H1 (cell line): ENCODE results near the gene CELSR1. TPM values are rescaled to one million over a fixed set of nuclear protein-coding genes. Genes with fewer than 3 reads are reported as not detected.

Experiments used
- CTCF ChIA-PET: fragments of 300-600 bp; sonication (Branson Sonifier 250); formaldehyde crosslinking; loops from one replicate; lab custom pipeline; 2021; ENCODE audit not compliant: partially characterized antibody; lab: Charles Lee
- POLR2A ChIA-PET: fragments of 300-600 bp; sonication (Branson Sonifier 250); formaldehyde crosslinking; loops from one replicate; lab custom pipeline; 2021; ENCODE audit warnings: inconsistent platforms; ENCODE audit not compliant: partially characterized antibody; lab: Charles Lee
- DNase-seq, 2 experiments: peaks; one replicate each; pipeline versions ENCODE4 v3.0.0 to v3.0.0-alpha.2; 2010 to 2022; ENCODE audit warnings: low spot score in 2 of 2, low read depth in 1 of 2, mixed read lengths in 1 of 2
- FAIRE-seq: peaks from 2 replicates; lab custom pipeline; 2011; peaks lifted over from hg19 to GRCh38; lab: Jason Lieb, UNC
- H2AFZ ChIP-seq: 2 replicates; pipeline ENCODE4 v1.8.1; 2012; ENCODE audit warnings: low read length, inconsistent platforms
- H2AK5ac ChIP-seq: 2 replicates; pipeline ENCODE4 v1.6.1; 2013; ENCODE audit warnings: low read depth, low read length
- H2BK120ac ChIP-seq: replicated peaks from 2 replicates; pipeline ENCODE3; 2013; ENCODE audit warnings: low read depth, low read length, inconsistent platforms
- H2BK12ac ChIP-seq: 2 replicates; pipeline ENCODE4 v1.6.1; 2013; ENCODE audit warnings: low read depth, low read length
- H2BK15ac ChIP-seq: 2 replicates; pipeline ENCODE4 v1.6.1; 2013; ENCODE audit warnings: low read length
- H2BK20ac ChIP-seq: 2 replicates; pipeline ENCODE4 v1.6.1; 2013; ENCODE audit warnings: low read length
- H2BK5ac ChIP-seq: 2 replicates; pipeline ENCODE4 v1.6.1; 2013; ENCODE audit warnings: low read depth, low read length
- H3K14ac ChIP-seq: 2 replicates; pipeline ENCODE4 v1.6.1; 2013; ENCODE audit warnings: inconsistent platforms; ENCODE audit not compliant: insufficient read length
- H3K18ac ChIP-seq: 2 replicates; pipeline ENCODE4 v1.6.1; 2013; ENCODE audit warnings: low read length; ENCODE audit errors: extremely low read depth
- H3K23ac ChIP-seq: 2 replicates; pipeline ENCODE4 v1.6.1; 2013; ENCODE audit warnings: inconsistent platforms; ENCODE audit not compliant: insufficient read length
- H3K23me2 ChIP-seq: 2 replicates; pipeline ENCODE4 v1.6.1; 2013; ENCODE audit warnings: low read depth, low read length
- H3K27ac ChIP-seq: 2 replicates; pipeline ENCODE4 v1.6.1; 2011; ENCODE audit warnings: low read depth, low read length, inconsistent platforms
- H3K27me3 ChIP-seq, 4 experiments: replicated peaks in 1 of 4; 1 replicate in 1 of 4; 2 replicates in 3 of 4; pipeline versions ENCODE4 v1.6.1 to v1.8.1; 2011 to 2013; ENCODE audit warnings: low read length in 3 of 4, mild to moderate bottlenecking in 3 of 4, inconsistent platforms in 2 of 4, mixed read lengths in 2 of 4, moderate library complexity in 1 of 4; ENCODE audit not compliant: control insufficient read depth in 3 of 4, insufficient read depth in 3 of 4; ENCODE audit errors: extremely low read depth in 1 of 4
- H3K36me3 ChIP-seq, 4 experiments: 2 replicates each; pipeline versions ENCODE4 v1.6.1 to v1.8.1; 2011 to 2013; ENCODE audit warnings: mild to moderate bottlenecking in 4 of 4, low read length in 3 of 4, moderate library complexity in 2 of 4, control low read depth in 1 of 4, inconsistent platforms in 1 of 4; ENCODE audit not compliant: insufficient read depth in 4 of 4, control insufficient read depth in 2 of 4
- H3K4ac ChIP-seq: replicated peaks from 2 replicates; pipeline ENCODE3; 2013; ENCODE audit warnings: low read length, low read depth, mixed read lengths, inconsistent platforms; ENCODE audit not compliant: insufficient read length
- H3K4me1 ChIP-seq, 4 experiments: replicated peaks in 1 of 4; 1 replicate in 1 of 4; 2 replicates in 3 of 4; pipeline versions ENCODE4 v1.6.1 to v1.8.1; 2011 to 2013; ENCODE audit warnings: low read length in 3 of 4, inconsistent platforms in 2 of 4, mixed read lengths in 1 of 4; ENCODE audit not compliant: insufficient read depth in 4 of 4, control insufficient read depth in 3 of 4
- H3K4me2 ChIP-seq, 2 experiments: 2 replicates each; pipeline versions ENCODE4 v1.6.1 to v1.8.1; 2011 to 2013; ENCODE audit warnings: low read depth in 2 of 2, low read length in 2 of 2, control low read depth in 1 of 2, inconsistent platforms in 1 of 2, mild to moderate bottlenecking in 1 of 2; ENCODE audit not compliant: insufficient read depth in 1 of 2
- H3K4me3 ChIP-seq, 4 experiments: fragments of 200-600, 300-600 bp in 1 of 4; sonication (generic), shearing (Covaris generic), sonication (Bioruptor Twin) in 1 of 4; 2 replicates each; pipeline versions ENCODE4 v1.5.1 to v1.8.1; 2011 to 2016; ENCODE audit warnings: low read length in 4 of 4, low read depth in 3 of 4, control low read depth in 2 of 4, inconsistent platforms in 2 of 4, mild to moderate bottlenecking in 2 of 4, mixed read lengths in 1 of 4, moderate library complexity in 1 of 4; ENCODE audit not compliant: insufficient read depth in 2 of 4; ENCODE audit errors: extremely low read depth in 1 of 4
- H3K56ac ChIP-seq: replicated peaks from 2 replicates; pipeline ENCODE3; 2013; ENCODE audit warnings: low read depth, mild to moderate bottlenecking, mixed read lengths, low read length, inconsistent platforms; ENCODE audit not compliant: insufficient read length
- H3K79me1 ChIP-seq: 2 replicates; pipeline ENCODE4 v1.6.1; 2013; ENCODE audit warnings: low read depth, low read length, control low read depth
- H3K79me2 ChIP-seq, 2 experiments: 2 replicates each; pipeline versions ENCODE4 v1.6.1 to v1.8.1; 2012 to 2013; ENCODE audit warnings: low read length in 2 of 2, mild to moderate bottlenecking in 2 of 2, inconsistent platforms in 1 of 2; ENCODE audit not compliant: insufficient read depth in 2 of 2, control insufficient read depth in 1 of 2
- H3K9ac ChIP-seq, 4 experiments: replicated peaks in 1 of 4; 1 replicate in 1 of 4; 2 replicates in 3 of 4; pipeline versions ENCODE4 v1.6.1 to v1.8.1; 2011 to 2013; ENCODE audit warnings: low read depth in 3 of 4, low read length in 3 of 4, control low read depth in 2 of 4, mild to moderate bottlenecking in 2 of 4, moderate library complexity in 2 of 4, inconsistent platforms in 1 of 4; ENCODE audit errors: extremely low read depth in 1 of 4
- H3K9me3 ChIP-seq, 2 experiments: 2 replicates each; pipeline versions ENCODE4 v1.6.1 to v1.8.1; 2012 to 2013; ENCODE audit warnings: mild to moderate bottlenecking in 2 of 2, moderate library complexity in 2 of 2, control low read depth in 1 of 2, inconsistent platforms in 1 of 2, low read depth in 1 of 2, low read length in 1 of 2, mixed read lengths in 1 of 2; ENCODE audit not compliant: insufficient read depth in 2 of 2
- H4K20me1 ChIP-seq, 2 experiments: replicated peaks in 1 of 2; 2 replicates each; pipeline versions ENCODE3 to v1.8.1; 2011 to 2013; ENCODE audit warnings: inconsistent platforms in 2 of 2, low read length in 2 of 2, mild to moderate bottlenecking in 1 of 2; ENCODE audit not compliant: insufficient read depth in 2 of 2, control insufficient read depth in 1 of 2
- H4K5ac ChIP-seq: 2 replicates; pipeline ENCODE4 v1.6.1; 2013; ENCODE audit warnings: low read length, low read depth, mixed read lengths, inconsistent platforms; ENCODE audit not compliant: insufficient read length
- H4K8ac ChIP-seq: 2 replicates; pipeline ENCODE4 v1.8.0; 2013; ENCODE audit warnings: mild to moderate bottlenecking, moderate library complexity, low read length, inconsistent platforms; ENCODE audit not compliant: insufficient read depth; ENCODE audit errors: extremely low read depth
- H4K91ac ChIP-seq: replicated peaks from 2 replicates; pipeline ENCODE3; 2013; ENCODE audit warnings: low read length, mixed read lengths, inconsistent platforms; ENCODE audit not compliant: insufficient read length
- WGBS, 2 experiments: shearing (Covaris generic) in 1 of 2; methylation state at CpG; one replicate each; pipeline versions ENCODE4 v1.1.6 to v1.1.7; 2013 to 2015; ENCODE audit warnings: low lambda C conversion rate in 2 of 2, mixed read lengths in 2 of 2, inconsistent platforms in 1 of 2, low coverage in 1 of 2, missing lambda C conversion rate in 1 of 2; ENCODE audit not compliant: insufficient replicate concordance in 2 of 2, insufficient coverage in 1 of 2, insufficient read length in 1 of 2; ENCODE audit errors: extremely low coverage in 1 of 2, missing lambda C conversion rate in 1 of 2; 5-methylcytosine and 5-hydroxymethylcytosine counted together
- polyA plus RNA-seq, 7 experiments: library from polyadenylated mRNA; depleted of rRNA in 3 of 7; stranded (reverse) in 5 of 7; unstranded in 2 of 7; fragments of >200 nt in 5 of 7; fragments of 200-250 nt in 2 of 7; gene quantifications; 1 replicate in 5 of 7; 2 replicates in 1 of 7; 4 replicates in 1 of 7; pipeline versions ENCODE4 v1.2.1 to v1.2.3, GENCODE V29; 2011 to 2013; ENCODE audit warnings: missing spikeins in 2 of 7, mixed read lengths in 2 of 7
- total RNA-seq: library from RNA; stranded (reverse); fragmentation: NEBNext Ultra II Directional; extraction: Animal tissue kit (Norgen Biotek cat#: 25700); gene quantifications from 2 replicates; pipeline ENCODE4 v1.2.1, GENCODE V29; 2021

Gene CELSR1
- total and polyA plus RNA-seq, 2 of the 8 experiments (the other 6 are each of a cell fraction or from before 2014, with no cell fraction given): 9.0 to 12.4 TPM

- POLR2A ChIA-PET: no interaction called here
- FAIRE-seq (no peak), DNase-seq (no peak)
- Histone ChIP-seq H2BK12ac (no peak overlapping the region), H2BK20ac (no peak overlapping the region), H3K56ac (no peak overlapping the region), H3K4me3 (no peak overlapping the region), H4K20me1 (peaks cover 2 to 10% of the 10 kb centered on the region in 2 experiments), H3K27me3 (no peaks in the 10 kb centered on the region), H3K27ac (no peak overlapping the region), H2BK120ac (no peak overlapping the region), H3K9ac (no peak overlapping the region), H4K91ac (no peak overlapping the region), H2AFZ (no peak overlapping the region), H3K23ac (no peak overlapping the region), H3K14ac (no peak overlapping the region), H3K36me3 (no peaks in the 10 kb centered on the region), H3K79me2 (no peaks in the 10 kb centered on the region; a peak in 1 of 4 replicates), H3K4me1 (peaks cover 0 to 6% (median 0%) of the 10 kb centered on the region in 4 experiments; a peak in 3 of 7 replicates), H3K4me2 (no peak overlapping the region), H2BK15ac (no peak overlapping the region), H3K18ac (no peak overlapping the region), H3K79me1 (no peaks in the 10 kb centered on the region; the same call in 1 of the 2 replicates), H3K9me3 (no peaks in the 10 kb centered on the region), H4K8ac (peak overlapping the region; percentile 68; the same call in 1 of the 2 replicates), H2AK5ac (no peak overlapping the region), H3K23me2 (no peaks in the 10 kb centered on the region), H3K4ac (no peak overlapping the region), H4K5ac (no peak overlapping the region), H2BK5ac (no peak overlapping the region)
- WGBS, 2 experiments: 94% methylated on average over 21 of the region's 22 CpGs; no CpG with 5 or more reads in 1 of the 2 experiments
- CTCF ChIA-PET: interaction anchor here (2.8 kb wide), 1 partner anchor 17 kb away, joined by 11 read pairs; no protein-coding TSS in a partner anchor
Measured at GRCh38 chr22:46525389-46526243, 11.8 kb downstream of the CELSR1 start.
